ENCODE results near the gene PTPRM.

GRCh38 chr18:7954238-7954637 is 387.1 kb downstream of the PTPRM start:
- TF ChIP-seq CTCF (IDR thresholded peaks at IDR 0.05) = no peak
- no peak for TF ChIP-seq POLR2AphosphoS5 (IDR thresholded peaks at IDR 0.05)
- TF ChIP-seq EP300 (IDR thresholded peaks at IDR 0.05; ENCODE audit: low read depth) = no peak
- TF ChIP-seq POLR2A (IDR thresholded peaks at IDR 0.05) = no peak
